Neuron (in vitro differentiated cells): ENCODE measurements around the gene PLEKHA4.

ENCODE experiments used
- H2AFZ ChIP-seq: one replicate; pipeline ENCODE4 v1.6.1; 2013; ENCODE audit warnings: low read depth, mild to moderate bottlenecking, inconsistent platforms, low read length, moderate library complexity
- H3K27me3 ChIP-seq: one replicate; pipeline ENCODE4 v1.6.1; 2013; ENCODE audit warnings: low read length; ENCODE audit not compliant: insufficient read depth
- H3K36me3 ChIP-seq: one replicate; pipeline ENCODE4 v1.6.1; 2013; ENCODE audit warnings: low read length; ENCODE audit not compliant: insufficient read depth
- H3K4me1 ChIP-seq: one replicate; pipeline ENCODE4 v1.6.1; 2013; ENCODE audit warnings: low read length; ENCODE audit not compliant: insufficient read depth
- H3K4me3 ChIP-seq: 2 replicates; pipeline ENCODE4 v1.5.1; 2013; ENCODE audit warnings: mild to moderate bottlenecking, low read length, moderate library complexity
- H3K9me3 ChIP-seq: one replicate; pipeline ENCODE4 v1.6.1; 2013; ENCODE audit warnings: low read length

PLEKHA4 gene

DNA sequence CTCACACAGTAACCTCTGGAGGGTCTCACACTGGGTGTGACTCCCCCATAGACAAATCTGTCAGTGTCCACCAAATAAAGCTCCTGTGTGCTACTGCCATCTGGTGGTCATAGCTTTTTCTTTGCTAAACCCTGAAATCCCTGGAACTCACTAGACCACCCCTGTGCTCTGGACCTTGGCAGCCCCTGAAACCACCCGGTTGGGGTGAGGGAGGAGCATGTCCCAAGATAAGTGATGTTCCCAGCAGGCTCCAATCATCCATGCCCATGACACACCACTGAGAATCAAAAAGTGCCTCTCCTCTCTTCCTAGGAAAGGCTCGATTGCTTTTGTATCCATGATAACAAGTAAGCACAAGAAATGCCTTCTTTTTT is 25.6 kb downstream of the PLEKHA4 start:
- H3K36me3 ChIP-seq, result peaks cover 3% of the 10 kb centered on the region
- H3K4me3 ChIP-seq, result no peak overlapping the region
- H3K4me1 ChIP-seq, result no peaks in the 10 kb centered on the region
- no peaks in the 10 kb centered on the region for H3K9me3 ChIP-seq
- no peak overlapping the region for H2AFZ ChIP-seq
- H3K27me3 ChIP-seq, result no peaks in the 10 kb centered on the region

DNA sequence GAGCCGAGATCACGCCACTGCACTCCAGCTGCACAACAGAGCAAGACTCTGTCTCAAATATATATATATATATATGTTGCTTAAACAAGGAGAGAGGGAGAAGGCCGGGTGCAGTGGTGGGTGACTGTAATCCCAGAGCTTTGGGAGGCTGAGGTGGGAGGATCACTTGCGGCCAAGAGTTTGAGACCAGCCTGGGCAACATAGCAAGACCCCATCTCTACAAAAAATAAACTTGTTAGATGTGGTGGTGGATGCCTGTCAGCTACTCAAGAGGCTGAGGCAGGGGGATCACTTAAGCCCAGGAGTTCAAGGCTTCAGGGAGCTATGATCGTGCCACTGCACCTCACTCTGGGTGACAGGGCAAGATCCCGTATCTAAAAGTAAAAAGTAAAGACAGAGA is 26.8 kb downstream of the PLEKHA4 start:
- Histone ChIP-seq H3K4me1 (no peaks in the 10 kb centered on the region), H3K27me3 (no peaks in the 10 kb centered on the region), H2AFZ (no peak overlapping the region), H3K36me3 (no peaks in the 10 kb centered on the region), H3K9me3 (no peaks in the 10 kb centered on the region), H3K4me3 (no peak overlapping the region)

DNA sequence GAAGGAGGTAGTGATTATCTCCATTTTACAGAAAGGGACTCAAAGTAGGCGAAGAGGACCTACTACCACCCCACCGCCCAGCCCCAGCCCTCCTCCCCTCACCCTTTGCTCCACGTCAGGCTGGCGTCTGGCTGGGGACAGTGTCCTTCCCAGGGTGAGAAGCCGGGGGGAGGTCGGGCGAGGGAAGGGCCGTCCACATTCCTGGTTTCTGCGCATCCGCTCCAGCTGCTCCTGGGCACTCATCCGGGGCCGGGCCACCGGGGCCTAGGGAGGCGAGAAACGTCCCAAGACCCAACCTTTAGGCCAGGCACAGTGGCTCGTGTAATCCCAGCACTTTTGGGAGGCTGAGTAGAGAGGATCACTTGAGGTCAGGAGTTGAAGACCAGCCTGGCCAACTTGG is 27.4 kb downstream of the PLEKHA4 start:
- no peaks in the 10 kb centered on the region for H3K36me3 ChIP-seq
- no peak overlapping the region for H2AFZ ChIP-seq
- H3K4me3 ChIP-seq, result no peak overlapping the region
- no peaks in the 10 kb centered on the region for H3K9me3 ChIP-seq
- no peaks in the 10 kb centered on the region for H3K27me3 ChIP-seq
- no peaks in the 10 kb centered on the region for H3K4me1 ChIP-seq

DNA sequence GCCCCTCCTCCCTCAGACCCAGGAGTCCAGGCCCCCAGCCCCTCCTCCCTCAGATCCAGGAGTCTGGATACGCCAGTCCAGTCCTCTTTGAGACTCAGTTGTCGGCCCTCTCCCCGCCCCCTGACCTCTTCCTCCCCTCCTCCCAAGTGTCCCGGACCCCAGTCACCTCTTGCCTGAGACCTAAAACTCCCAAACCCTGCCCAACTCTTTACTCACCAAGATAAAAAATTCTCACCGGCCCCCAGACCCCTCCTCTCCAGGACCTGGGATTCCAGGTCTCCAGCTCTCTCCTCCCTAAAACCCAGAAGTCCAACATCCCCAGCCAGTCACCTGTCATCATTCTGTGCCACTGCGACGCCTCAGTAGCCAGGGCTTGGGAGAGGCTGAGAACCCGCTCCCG is 30.7 kb downstream of the PLEKHA4 start:
- Histone ChIP-seq H3K4me1 (no peaks in the 10 kb centered on the region), H3K27me3 (no peaks in the 10 kb centered on the region), H3K9me3 (no peaks in the 10 kb centered on the region), H2AFZ (no peak overlapping the region), H3K4me3 (no peak overlapping the region), H3K36me3 (no peaks in the 10 kb centered on the region)

DNA sequence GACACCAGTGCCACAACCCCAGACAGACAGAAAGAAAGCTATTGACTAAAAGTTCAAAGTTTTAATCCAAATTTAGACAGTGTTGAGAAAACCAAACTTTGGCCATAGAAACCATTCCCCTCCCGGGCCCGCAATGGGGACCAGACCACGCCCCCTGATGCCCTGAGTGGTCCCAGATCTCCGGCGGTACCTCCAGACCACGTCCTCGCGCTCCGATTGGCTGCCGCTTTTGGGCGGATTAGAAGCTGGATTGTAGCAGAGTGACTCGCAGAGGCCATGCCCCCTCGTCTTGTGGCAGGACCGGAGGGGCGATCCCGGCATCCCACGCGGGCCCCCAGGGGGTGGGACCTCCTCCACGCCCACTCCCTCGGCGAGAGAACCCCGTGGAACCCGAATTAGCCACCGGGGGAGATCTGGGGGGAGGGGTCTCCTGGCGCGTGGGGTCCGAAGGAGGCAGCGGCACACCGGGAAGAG is 31.3 kb downstream of the PLEKHA4 start:
- Histone ChIP-seq H2AFZ (no peak overlapping the region), H3K9me3 (no peaks in the 10 kb centered on the region), H3K36me3 (no peaks in the 10 kb centered on the region), H3K4me1 (no peaks in the 10 kb centered on the region), H3K27me3 (no peaks in the 10 kb centered on the region), H3K4me3 (no peak overlapping the region)

DNA sequence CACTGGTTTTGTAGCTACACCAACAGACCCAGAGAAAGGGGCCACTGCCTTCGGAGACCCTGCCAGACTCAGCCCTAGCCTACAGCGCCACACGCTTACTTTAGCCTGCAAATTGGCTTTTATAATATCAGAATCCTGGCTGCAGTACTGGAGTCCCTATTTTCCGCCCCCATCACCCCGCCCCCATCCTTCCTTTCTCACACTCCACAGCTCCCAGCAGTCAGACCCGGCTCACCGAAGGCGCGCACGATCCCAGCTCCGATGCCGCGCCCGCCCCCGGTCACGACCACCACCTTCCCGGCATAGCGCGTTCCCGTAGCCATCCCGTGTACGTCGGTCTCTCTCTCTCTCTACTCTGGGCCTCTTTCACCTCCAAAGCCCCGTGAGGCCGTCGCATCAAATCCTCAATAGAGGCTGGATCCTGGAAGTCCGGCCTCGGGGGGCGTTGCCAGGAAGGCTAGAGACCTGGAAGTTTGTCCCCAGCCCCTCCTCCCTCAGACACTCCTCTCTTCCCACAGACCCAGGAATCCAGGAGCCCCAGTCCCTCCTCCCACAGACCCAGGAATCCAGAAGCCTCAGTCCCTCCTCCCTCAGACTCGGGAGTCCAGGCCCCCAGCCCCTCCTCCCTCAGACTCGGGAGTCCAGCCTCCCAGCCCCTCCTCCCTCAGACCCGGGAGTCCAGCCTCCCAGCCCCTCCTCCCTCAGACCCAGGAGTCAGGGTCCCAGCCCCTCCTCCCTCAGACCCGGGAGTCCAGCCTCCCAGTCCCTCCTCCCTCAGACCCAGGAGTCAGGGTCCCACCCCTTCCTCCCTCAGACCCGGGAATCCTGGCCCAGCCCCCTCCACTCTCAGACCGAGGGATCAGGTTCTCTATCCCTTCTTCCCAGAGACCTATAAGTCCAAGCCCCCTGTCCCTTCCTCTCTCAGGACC is 32.1 kb downstream of the PLEKHA4 start, which contains the start of gene HSD17B14:
Gene HSD17B14, minus strand, starts transcription at position 403 of the 929 bp plus-strand sequence. Its CDS starts 80 bp downstream, at position 323.
- Histone ChIP-seq H3K4me3 (no peak within 1 kb of the TSS), H3K27me3 (no peaks in the 10 kb centered on the region), H2AFZ (no peak within 1 kb of the TSS), H3K36me3 (no peaks in the 10 kb centered on the region), H3K9me3 (no peaks in the 10 kb centered on the region), H3K4me1 (no peaks in the 10 kb centered on the region)

DNA sequence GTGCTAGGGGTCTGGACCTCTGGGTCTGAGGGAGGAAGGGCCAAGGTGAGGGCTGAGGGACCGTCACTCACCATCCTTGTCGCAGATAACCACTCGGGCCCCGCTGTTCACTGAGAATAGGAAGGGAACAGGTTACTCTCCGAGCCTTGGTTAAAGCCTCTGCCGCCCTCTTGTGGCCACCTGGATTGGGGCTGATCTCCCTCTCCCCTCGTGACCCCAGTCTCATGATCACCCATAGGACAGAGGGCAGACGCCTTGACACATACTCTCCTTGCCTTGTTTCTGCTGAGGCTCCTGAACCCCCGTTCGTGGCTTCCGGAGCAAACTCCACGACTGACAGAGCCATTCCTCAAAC is 32.7 kb downstream of the PLEKHA4 start:
- H2AFZ ChIP-seq, result no peak overlapping the region

DNA sequence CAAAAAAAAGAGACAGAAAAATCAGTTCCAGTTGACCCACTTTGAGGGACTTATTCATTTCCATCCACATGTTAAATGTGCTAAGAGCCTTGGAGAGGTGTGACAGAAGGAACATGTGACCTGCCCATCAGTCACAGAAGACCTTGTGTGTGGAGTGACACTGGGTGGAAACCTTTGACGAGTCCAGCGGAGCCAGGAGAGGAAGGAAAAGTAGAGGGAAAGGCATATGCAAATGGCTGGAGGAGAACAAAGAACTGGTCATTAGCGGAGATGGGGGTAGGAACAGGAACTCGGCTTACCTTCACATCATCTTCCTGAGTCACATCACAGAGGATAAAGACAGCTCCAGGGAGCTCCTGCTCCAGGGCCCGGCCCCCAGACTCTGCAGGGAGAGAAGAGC is 34.4 kb downstream of the PLEKHA4 start:
- Histone ChIP-seq H2AFZ (no peak overlapping the region), H3K27me3 (no peaks in the 10 kb centered on the region), H3K4me1 (no peaks in the 10 kb centered on the region), H3K9me3 (no peaks in the 10 kb centered on the region), H3K36me3 (no peaks in the 10 kb centered on the region), H3K4me3 (no peak overlapping the region)

More for the DNA sequence above, 32.7 kb downstream of the PLEKHA4 start:
- Histone ChIP-seq H3K27me3 (no peaks in the 10 kb centered on the region), H3K9me3 (no peaks in the 10 kb centered on the region), H3K4me1 (no peaks in the 10 kb centered on the region), H3K4me3 (no peak overlapping the region), H3K36me3 (no peaks in the 10 kb centered on the region)

DNA sequence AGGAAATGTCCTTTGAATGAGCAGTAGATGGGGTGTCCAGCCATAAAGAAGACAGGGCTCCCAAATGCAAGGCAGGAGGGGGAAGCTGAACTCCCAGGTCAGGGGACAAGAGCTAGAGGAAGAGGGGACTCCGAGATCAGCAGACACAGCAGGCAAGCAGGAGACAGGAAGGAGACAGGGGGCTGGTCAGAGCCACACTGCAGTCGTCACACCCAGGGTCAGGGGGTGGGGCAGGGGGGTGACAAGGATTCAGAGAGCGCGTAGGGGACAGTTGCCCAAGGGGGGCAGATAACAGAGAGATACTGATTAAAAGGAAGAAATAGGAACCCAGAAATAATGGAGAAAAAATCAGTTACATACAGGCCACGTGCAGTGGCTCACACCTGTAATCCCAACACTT is 35.4 kb downstream of the PLEKHA4 start:
- Histone ChIP-seq H3K27me3 (no peaks in the 10 kb centered on the region), H3K4me3 (no peak overlapping the region), H2AFZ (no peak overlapping the region), H3K36me3 (no peaks in the 10 kb centered on the region), H3K4me1 (no peaks in the 10 kb centered on the region), H3K9me3 (no peaks in the 10 kb centered on the region)

DNA sequence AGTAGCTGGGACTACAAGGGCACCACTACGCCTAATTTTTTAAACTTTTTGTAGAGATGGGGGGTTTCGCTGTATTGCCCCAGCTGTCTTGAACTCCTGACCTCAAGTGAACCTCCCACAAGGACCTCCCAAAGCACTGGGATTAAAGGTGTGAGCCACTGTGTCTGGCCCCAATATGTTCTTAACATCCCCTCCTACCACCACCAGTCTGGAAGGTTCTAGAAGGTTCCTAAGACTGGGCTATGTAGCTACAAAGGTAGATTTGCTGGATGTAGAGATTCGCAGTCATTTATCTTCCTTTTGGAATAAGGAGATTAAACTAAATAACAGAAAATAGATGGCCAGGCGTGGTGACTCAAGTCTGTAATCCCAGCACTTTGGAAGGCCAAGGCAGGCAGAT is 37.5 kb downstream of the PLEKHA4 start:
- Histone ChIP-seq H3K27me3 (no peaks in the 10 kb centered on the region), H3K4me3 (no peak overlapping the region), H3K4me1 (no peaks in the 10 kb centered on the region), H3K9me3 (no peaks in the 10 kb centered on the region), H3K36me3 (no peaks in the 10 kb centered on the region), H2AFZ (no peak overlapping the region)

DNA sequence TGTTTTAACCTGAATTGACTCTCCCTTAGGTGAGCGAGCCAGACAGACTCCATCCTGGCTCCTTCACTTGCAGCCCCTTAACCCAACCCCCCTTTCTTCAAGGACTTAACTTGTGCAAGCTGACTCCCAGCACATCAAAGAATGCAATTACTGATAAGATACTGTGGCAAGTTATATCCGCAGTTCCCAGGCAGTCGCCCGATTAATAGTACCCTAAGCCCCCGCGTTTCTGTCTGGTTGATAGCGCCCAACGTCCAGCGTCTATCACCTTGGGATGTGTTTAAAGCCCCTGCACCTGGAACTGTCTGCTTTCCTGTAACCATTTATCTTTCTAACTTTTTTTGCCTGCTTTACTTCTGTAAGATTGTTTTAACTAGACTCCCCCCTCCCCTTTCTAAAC is 38.3 kb downstream of the PLEKHA4 start:
- no peak overlapping the region for H2AFZ ChIP-seq
- H3K4me3 ChIP-seq, result no peak overlapping the region
- no peaks in the 10 kb centered on the region for H3K36me3 ChIP-seq
- H3K4me1 ChIP-seq, result no peaks in the 10 kb centered on the region
- no peaks in the 10 kb centered on the region for H3K27me3 ChIP-seq
- no peaks in the 10 kb centered on the region for H3K9me3 ChIP-seq

DNA sequence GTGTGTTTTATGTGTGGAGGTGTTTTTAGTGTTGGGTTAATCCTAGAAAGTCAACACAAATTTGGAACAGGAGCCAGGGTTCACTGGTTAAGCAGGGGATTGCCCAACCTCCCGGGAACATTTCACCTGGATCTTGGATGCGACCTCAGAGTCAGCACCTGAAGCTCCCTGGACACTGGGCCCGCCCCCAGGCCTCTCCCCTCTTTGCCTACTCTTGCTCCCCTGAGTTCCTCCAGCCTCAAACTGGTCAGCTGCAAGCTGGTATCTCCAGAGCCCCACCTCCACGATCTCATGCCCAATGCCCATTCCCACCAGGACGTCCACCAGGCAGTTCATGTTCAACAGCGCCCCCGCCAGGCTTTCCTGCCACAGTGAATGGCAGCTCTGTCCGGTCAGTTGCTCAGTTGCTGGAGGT is 41.8 kb downstream of the PLEKHA4 start:
- no peaks in the 10 kb centered on the region for H3K4me1 ChIP-seq
- H3K9me3 ChIP-seq, result peaks cover 5% of the 10 kb centered on the region
- H3K27me3 ChIP-seq, result no peaks in the 10 kb centered on the region
- no peak overlapping the region for H2AFZ ChIP-seq
- H3K36me3 ChIP-seq, result no peaks in the 10 kb centered on the region
- H3K4me3 ChIP-seq, result no peak overlapping the region

DNA sequence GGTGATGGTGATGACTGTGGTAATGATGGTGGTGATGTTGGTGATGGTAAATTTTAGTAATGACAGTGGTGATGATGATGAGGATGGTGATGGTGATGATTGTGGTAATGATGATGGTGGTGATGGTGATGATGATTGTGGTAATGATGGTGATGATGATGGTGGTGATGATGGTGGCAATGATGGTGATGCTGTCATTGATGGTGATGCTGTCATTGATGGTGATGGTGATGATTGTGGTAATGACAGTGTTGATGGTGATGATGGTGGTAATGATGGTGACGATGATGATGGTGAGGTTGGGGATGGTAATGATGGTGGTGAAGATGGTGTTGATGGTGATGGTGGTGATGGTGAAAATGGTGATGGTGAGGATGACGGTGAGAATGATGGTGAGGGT is 45.9 kb downstream of the PLEKHA4 start:
- no peaks in the 10 kb centered on the region for H3K36me3 ChIP-seq
- H3K9me3 ChIP-seq, result peaks cover 5% of the 10 kb centered on the region
- no peak overlapping the region for H2AFZ ChIP-seq
- H3K27me3 ChIP-seq, result no peaks in the 10 kb centered on the region
- H3K4me3 ChIP-seq, result no peak overlapping the region
- no peaks in the 10 kb centered on the region for H3K4me1 ChIP-seq

DNA sequence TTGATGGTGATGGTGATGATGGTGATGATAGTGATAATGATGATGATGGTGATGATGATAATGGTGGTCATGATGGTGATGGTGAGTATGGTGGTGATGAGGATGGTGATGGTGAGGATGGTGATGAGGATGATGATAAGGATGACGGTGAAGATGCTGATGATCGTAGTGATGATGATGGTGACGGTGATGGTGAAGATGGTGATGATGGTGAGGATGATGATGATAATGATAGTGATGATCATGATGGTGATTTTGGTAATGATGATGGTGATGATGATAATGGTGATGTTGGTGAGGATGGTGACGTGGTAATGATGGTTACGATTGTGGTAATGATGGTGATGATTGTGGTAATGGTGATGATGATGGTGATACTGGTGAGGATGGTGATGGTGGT is 46.8 kb downstream of the PLEKHA4 start:
- no peaks in the 10 kb centered on the region for H3K4me1 ChIP-seq
- no peaks in the 10 kb centered on the region for H3K27me3 ChIP-seq
- H2AFZ ChIP-seq, result no peak overlapping the region
- H3K36me3 ChIP-seq, result no peaks in the 10 kb centered on the region
- H3K9me3 ChIP-seq, result peaks cover 5% of the 10 kb centered on the region
- no peak overlapping the region for H3K4me3 ChIP-seq
